OCI-LY7 (cell line): ENCODE results near the gene ACCSL. TPM values are rescaled to one million over a fixed set of nuclear protein-coding genes. Genes with fewer than 3 reads are reported as not detected.

Source experiments
- BruUV-seq: library from RNA; stranded (reverse); fragments of 400-500 nt; replicated peaks from 2 replicates; lab custom pipeline; 2021; lab: Mats Ljungman, UMichigan
- CTCF ChIA-PET: fragments of 300-600 bp; sonication (Branson Sonifier 250); formaldehyde crosslinking; loops from one replicate; lab custom pipeline; 2022; ENCODE audit warnings: antibody characterized with exemption; ENCODE audit not compliant: unreplicated experiment; lab: Charles Lee
- POLR2A ChIA-PET: fragments of 300-600 bp; sonication (Branson Sonifier 250); formaldehyde crosslinking; loops from one replicate; lab custom pipeline; 2022; ENCODE audit warnings: antibody characterized with exemption; lab: Charles Lee
- DNase-seq: peaks from one replicate; pipeline ENCODE4 v3.0.0-alpha.2; 2015; ENCODE audit warnings: low spot score
- H2AFZ ChIP-seq: fragments of 200-600 bp; sonication (generic), shearing (Covaris generic); 2 replicates; pipeline ENCODE4 v1.6.1; 2014; ENCODE audit warnings: mild to moderate bottlenecking, antibody characterized with exemption, low read length, moderate library complexity
- H3K27ac ChIP-seq: fragments of 200-600 bp; sonication (generic); 2 replicates; pipeline ENCODE4 v1.5.1; 2014; ENCODE audit warnings: mixed run types, low read depth, mild to moderate bottlenecking, moderate library complexity, low read length, inconsistent platforms; ENCODE audit not compliant: poor library complexity, severe bottlenecking
- H3K36me3 ChIP-seq: fragments of 200-600 bp; sonication (generic); 2 replicates; pipeline ENCODE4 v1.6.1; 2014; ENCODE audit warnings: mild to moderate bottlenecking, antibody characterized with exemption, low read length, moderate library complexity, mixed read lengths; ENCODE audit not compliant: insufficient read depth
- H3K4me1 ChIP-seq: fragments of 200-600 bp; sonication (generic); 2 replicates; pipeline ENCODE4 v1.5.1; 2014; ENCODE audit warnings: mild to moderate bottlenecking, low read length; ENCODE audit not compliant: insufficient read depth, poor library complexity, severe bottlenecking
- H3K4me2 ChIP-seq: fragments of 200-600 bp; sonication (generic); 2 replicates; pipeline ENCODE4 v1.6.1; 2014; ENCODE audit warnings: mild to moderate bottlenecking, low read length
- H3K4me3 ChIP-seq: fragments of 200-600 bp; sonication (generic); 2 replicates; pipeline ENCODE4 v1.5.1; 2014; ENCODE audit warnings: mild to moderate bottlenecking, low read depth, low read length; ENCODE audit not compliant: poor library complexity, severe bottlenecking
- H3K79me2 ChIP-seq: fragments of 200-600 bp; sonication (generic); 2 replicates; pipeline ENCODE4 v1.6.1; 2016; ENCODE audit warnings: low read depth, mild to moderate bottlenecking, low read length, moderate library complexity, mixed read lengths; ENCODE audit not compliant: insufficient read depth
- H3K9me2 ChIP-seq: fragments of 200-600 bp; sonication (generic); 2 replicates; pipeline ENCODE4 v1.6.1; 2016; ENCODE audit warnings: mild to moderate bottlenecking, low read length, mixed read lengths; ENCODE audit not compliant: insufficient read depth
- H3K9me3 ChIP-seq: fragments of 200-600 bp; sonication (generic); 2 replicates; pipeline ENCODE4 v1.6.1; 2014; ENCODE audit warnings: mild to moderate bottlenecking, mixed run types, low read length, mixed read lengths
- H4K20me1 ChIP-seq: fragments of 200-600 bp; sonication (generic); 2 replicates; pipeline ENCODE4 v1.6.1; 2014; ENCODE audit warnings: mild to moderate bottlenecking, antibody characterized with exemption, low read length, moderate library complexity, mixed read lengths; ENCODE audit not compliant: insufficient read depth
- EZH2phosphoT487 ChIP-seq: fragments of 200-600 bp; sonication (generic); IDR thresholded peaks from 2 replicates; pipeline ENCODE4 v1.6.1; 2018; ENCODE audit warnings: low read depth, borderline replicate concordance, mild to moderate bottlenecking, mixed run types, antibody characterized with exemption, low read length, moderate library complexity, mixed read lengths
- intact Hi-C: fragments of 100-400 bp; cut with micrococcal nuclease; formaldehyde crosslinking; loops from one replicate; pipeline ENCODE4 v1.10.0; 2022; ENCODE audit not compliant: unreplicated experiment
- total RNA-seq, 2 experiments: library from RNA; depleted of rRNA in 1 of 2; stranded (reverse); fragments of >200 nt in 1 of 2; shearing (Covaris generic) in 1 of 2; gene quantifications; 2 replicates each; pipeline ENCODE4 v1.2.3, GENCODE V29; 2014 to 2022
- TF ChIP-seq, protein P1 (sequence below): fragments of 200-600 bp; sonication (generic); conservative IDR thresholded peaks from 2 replicates; pipeline ENCODE4 v1.5.1; 2014; ENCODE audit warnings: mild to moderate bottlenecking, antibody characterized with exemption, low read length, moderate library complexity, mixed read lengths

ACCSL gene
- total RNA-seq, 2 experiments from 2014 or later = not detected

GRCh38 chr11:44016546-44017442 lies 31.0 kb upstream of the ACCSL start:
- Histone ChIP-seq H3K4me3 (no peak overlapping the region), H3K36me3 (no peaks in the 10 kb centered on the region), H4K20me1 (no peaks in the 10 kb centered on the region), H3K4me2 (no peak overlapping the region), H3K9me3 (no peaks in the 10 kb centered on the region), H3K4me1 (no peaks in the 10 kb centered on the region), H3K79me2 (no peaks in the 10 kb centered on the region), H2AFZ (no peak overlapping the region), H3K9me2 (no peaks in the 10 kb centered on the region), H3K27ac (no peak overlapping the region)
- ChIA-PET POLR2A (interaction anchor here (0.5 kb wide), 1 partner anchor 26 kb away, joined by 3 read pairs; no protein-coding TSS in a partner anchor), CTCF (no interaction called here)
- TF ChIP-seq EZH2phosphoT487 = no peak
- TF ChIP-seq, protein P1, sequence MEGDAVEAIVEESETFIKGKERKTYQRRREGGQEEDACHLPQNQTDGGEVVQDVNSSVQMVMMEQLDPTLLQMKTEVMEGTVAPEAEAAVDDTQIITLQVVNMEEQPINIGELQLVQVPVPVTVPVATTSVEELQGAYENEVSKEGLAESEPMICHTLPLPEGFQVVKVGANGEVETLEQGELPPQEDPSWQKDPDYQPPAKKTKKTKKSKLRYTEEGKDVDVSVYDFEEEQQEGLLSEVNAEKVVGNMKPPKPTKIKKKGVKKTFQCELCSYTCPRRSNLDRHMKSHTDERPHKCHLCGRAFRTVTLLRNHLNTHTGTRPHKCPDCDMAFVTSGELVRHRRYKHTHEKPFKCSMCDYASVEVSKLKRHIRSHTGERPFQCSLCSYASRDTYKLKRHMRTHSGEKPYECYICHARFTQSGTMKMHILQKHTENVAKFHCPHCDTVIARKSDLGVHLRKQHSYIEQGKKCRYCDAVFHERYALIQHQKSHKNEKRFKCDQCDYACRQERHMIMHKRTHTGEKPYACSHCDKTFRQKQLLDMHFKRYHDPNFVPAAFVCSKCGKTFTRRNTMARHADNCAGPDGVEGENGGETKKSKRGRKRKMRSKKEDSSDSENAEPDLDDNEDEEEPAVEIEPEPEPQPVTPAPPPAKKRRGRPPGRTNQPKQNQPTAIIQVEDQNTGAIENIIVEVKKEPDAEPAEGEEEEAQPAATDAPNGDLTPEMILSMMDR = no peak
- intact Hi-C loops = no loop called here
- DNase-seq = no peak
- BruUV-seq = no TSS peak

GRCh38 chr11:44017443-44018126 lies 30.2 kb upstream of the ACCSL start:
- POLR2A ChIA-PET = no interaction called here
- intact Hi-C loops = no loop called here
- Histone ChIP-seq H2AFZ (no peak overlapping the region), H3K4me3 (no peak overlapping the region), H4K20me1 (no peaks in the 10 kb centered on the region), H3K4me2 (no peak overlapping the region), H3K36me3 (no peaks in the 10 kb centered on the region), H3K79me2 (no peaks in the 10 kb centered on the region), H3K9me2 (no peaks in the 10 kb centered on the region), H3K4me1 (no peaks in the 10 kb centered on the region), H3K27ac (no peak overlapping the region), H3K9me3 (no peaks in the 10 kb centered on the region)
- CTCF ChIA-PET = no interaction called here
- DNase-seq = no peak
- no TSS peak for BruUV-seq
- TF ChIP-seq EZH2phosphoT487 = no peak
- TF ChIP-seq, protein P1 = no peak

DNA sequence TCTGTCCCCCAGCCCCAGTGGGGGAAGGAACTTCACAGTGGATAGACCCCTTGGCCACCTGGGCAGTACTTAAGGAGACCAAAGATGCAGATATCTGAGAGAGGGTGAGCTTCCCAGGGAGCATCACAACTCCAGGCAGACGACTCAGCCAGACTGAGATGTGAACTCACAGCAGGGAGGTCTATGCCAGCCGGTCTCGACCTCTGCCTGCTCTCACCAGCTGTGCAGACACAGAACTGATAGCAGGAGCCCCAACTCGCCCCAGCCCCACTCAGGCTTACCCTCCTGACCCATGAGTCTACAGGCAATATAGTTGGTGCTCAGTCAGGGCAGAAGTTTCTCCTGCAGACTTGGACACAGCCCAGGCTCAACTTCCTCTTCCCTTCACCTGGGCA lies 29.7 kb upstream of the ACCSL start:
- Histone ChIP-seq H3K4me1 (no peaks in the 10 kb centered on the region), H3K9me2 (no peaks in the 10 kb centered on the region), H3K27ac (no peak overlapping the region), H3K36me3 (no peaks in the 10 kb centered on the region), H3K4me3 (no peak overlapping the region), H3K79me2 (no peaks in the 10 kb centered on the region), H3K4me2 (no peak overlapping the region), H3K9me3 (no peaks in the 10 kb centered on the region), H2AFZ (no peak overlapping the region), H4K20me1 (no peaks in the 10 kb centered on the region)
- TF ChIP-seq, protein P1 = no peak
- TF ChIP-seq EZH2phosphoT487 = no peak
- DNase-seq = no peak
- ChIA-PET CTCF (no interaction called here), POLR2A (no interaction called here)
- intact Hi-C loops = no loop called here
- no TSS peak for BruUV-seq
